ENCODE measurements around the gene ECE1.
"Not testable (repeated sequence)": the region's sequence is repeated elsewhere in the genome, so short reads cannot be mapped to it uniquely, and the experiment has no call there.

Gene ECE1

GRCh38 chr1:21290546-21290944 is 282 bp upstream of the ECE1 start:
- DNase-seq = no peak

GRCh38 chr1:21289127-21289526 is 1.1 kb downstream of the ECE1 start:
- no peak for DNase-seq

- no peak for DNase-seq
Measured at GRCh38 chr1:21287905-21288514, 2.3 kb downstream of the ECE1 start.

GRCh38 chr1:21285386-21285785 is 4.9 kb downstream of the ECE1 start:
- not testable (repeated sequence) for DNase-seq

- no peak for DNase-seq
Measured at GRCh38 chr1:21285055-21285372, 5.2 kb downstream of the ECE1 start.

GRCh38 chr1:21284206-21285054 is 5.8 kb downstream of the ECE1 start:
- DNase-seq = no peak

- no peak for DNase-seq
Measured at GRCh38 chr1:21283524-21283923, 6.7 kb downstream of the ECE1 start.

GRCh38 chr1:21282020-21282419 is 8.2 kb downstream of the ECE1 start:
- not testable (repeated sequence) for DNase-seq

GRCh38 chr1:21280482-21280881 is 9.8 kb downstream of the ECE1 start:
- no peak for DNase-seq

- no peak for DNase-seq
Measured at GRCh38 chr1:21280011-21280471, 10.2 kb downstream of the ECE1 start.

- DNase-seq = no peak
Measured at GRCh38 chr1:21278860-21279845, 11.1 kb downstream of the ECE1 start.

GRCh38 chr1:21278208-21278859 is 11.9 kb downstream of the ECE1 start:
- no peak for DNase-seq

- DNase-seq = no peak
Measured at GRCh38 chr1:21277180-21277579, 13.1 kb downstream of the ECE1 start.

GRCh38 chr1:21272540-21272939 is 17.7 kb downstream of the ECE1 start:
- DNase-seq = no peak

- DNase-seq = no peak
Measured at GRCh38 chr1:21271550-21271949, 18.7 kb downstream of the ECE1 start.

GRCh38 chr1:21270086-21270689 is 20.1 kb downstream of the ECE1 start:
- no peak for DNase-seq

GRCh38 chr1:21269461-21270085 is 20.7 kb downstream of the ECE1 start:
- no peak for DNase-seq

- no peak for DNase-seq
Measured at GRCh38 chr1:21268281-21269239, 21.7 kb downstream of the ECE1 start.

- DNase-seq = no peak
Measured at GRCh38 chr1:21267191-21268077, 22.8 kb downstream of the ECE1 start.

Measured in kidney glomerular epithelial cell (primary cell).